Gastroesophageal sphincter (tissue), 3 donors: ENCODE data around the gene LIPG.

Experiments used
- POLR2AphosphoS5 ChIP-seq: sonication (generic); formaldehyde crosslinking; IDR thresholded peaks from one replicate; pipeline ENCODE4 v1.6.1; 2017; ENCODE audit warnings: antibody characterized with exemption
- TF ChIP-seq, protein P1 (sequence below), 4 experiments: fragments of 200-600 bp in 2 of 4; fragments of 450-650 bp in 2 of 4; sonication (generic) in 1 of 4; IDR thresholded peaks; one replicate each; pipeline ENCODE4 v1.5.1; 2017 to 2019; ENCODE audit warnings: antibody characterized with exemption in 4 of 4, mild to moderate bottlenecking in 2 of 4, moderate library complexity in 2 of 4

- TF ChIP-seq, protein P1, sequence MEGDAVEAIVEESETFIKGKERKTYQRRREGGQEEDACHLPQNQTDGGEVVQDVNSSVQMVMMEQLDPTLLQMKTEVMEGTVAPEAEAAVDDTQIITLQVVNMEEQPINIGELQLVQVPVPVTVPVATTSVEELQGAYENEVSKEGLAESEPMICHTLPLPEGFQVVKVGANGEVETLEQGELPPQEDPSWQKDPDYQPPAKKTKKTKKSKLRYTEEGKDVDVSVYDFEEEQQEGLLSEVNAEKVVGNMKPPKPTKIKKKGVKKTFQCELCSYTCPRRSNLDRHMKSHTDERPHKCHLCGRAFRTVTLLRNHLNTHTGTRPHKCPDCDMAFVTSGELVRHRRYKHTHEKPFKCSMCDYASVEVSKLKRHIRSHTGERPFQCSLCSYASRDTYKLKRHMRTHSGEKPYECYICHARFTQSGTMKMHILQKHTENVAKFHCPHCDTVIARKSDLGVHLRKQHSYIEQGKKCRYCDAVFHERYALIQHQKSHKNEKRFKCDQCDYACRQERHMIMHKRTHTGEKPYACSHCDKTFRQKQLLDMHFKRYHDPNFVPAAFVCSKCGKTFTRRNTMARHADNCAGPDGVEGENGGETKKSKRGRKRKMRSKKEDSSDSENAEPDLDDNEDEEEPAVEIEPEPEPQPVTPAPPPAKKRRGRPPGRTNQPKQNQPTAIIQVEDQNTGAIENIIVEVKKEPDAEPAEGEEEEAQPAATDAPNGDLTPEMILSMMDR (IDR thresholded peaks at IDR 0.05): no peak
- TF ChIP-seq POLR2AphosphoS5: no peak
Observed at GRCh38 chr18:49623571-49623970, 61.7 kb downstream of the LIPG start.
